ENCODE data around the gene GTPBP10.

- TF ChIP-seq CTCF (IDR thresholded peaks at IDR 0.05) (no peak), POLR2AphosphoS5 (IDR thresholded peaks at IDR 0.05) (no peak), EP300 (IDR thresholded peaks at IDR 0.05) (no peak)
Observed at GRCh38 chr7:90421651-90422050, 75.1 kb downstream of the GTPBP10 start.

Data from sigmoid colon (tissue), 4 donors.